Endodermal cell (in vitro differentiated cells): Measurements from ENCODE around the gene GPR107. TPM values are rescaled to one million over a fixed set of nuclear protein-coding genes. Genes with fewer than 3 reads are reported as not detected.

Source experiments
- DNase-seq: peaks from one replicate; pipeline ENCODE4 v3.0.0-alpha.2; 2017
- H3K27ac ChIP-seq: 2 replicates; pipeline ENCODE4 v1.5.1; 2013; ENCODE audit warnings: mild to moderate bottlenecking, low read depth, low read length, moderate library complexity
- H3K27me3 ChIP-seq: 2 replicates; pipeline ENCODE4 v1.6.1; 2013; ENCODE audit warnings: mild to moderate bottlenecking, low read length, moderate library complexity; ENCODE audit not compliant: insufficient read depth, control insufficient read depth, poor library complexity, severe bottlenecking
- H3K36me3 ChIP-seq: 2 replicates; pipeline ENCODE4 v1.7.0; 2013; ENCODE audit warnings: mild to moderate bottlenecking, low read length, moderate library complexity; ENCODE audit not compliant: control insufficient read depth, insufficient read depth
- H3K4me1 ChIP-seq: one replicate; pipeline ENCODE4 v1.7.0; 2013; ENCODE audit warnings: low read length; ENCODE audit not compliant: control insufficient read depth, insufficient read depth
- H3K4me3 ChIP-seq: 2 replicates; pipeline ENCODE4 v1.5.1; 2013; ENCODE audit warnings: mild to moderate bottlenecking, low read length, moderate library complexity
- H3K9ac ChIP-seq: 2 replicates; pipeline ENCODE4 v1.6.1; 2013; ENCODE audit warnings: mild to moderate bottlenecking, low read length, moderate library complexity; ENCODE audit not compliant: poor library complexity, severe bottlenecking; ENCODE audit errors: extremely low read depth
- H3K9me3 ChIP-seq: 2 replicates; pipeline ENCODE4 v1.6.1; 2013; ENCODE audit warnings: mild to moderate bottlenecking, low read length, moderate library complexity; ENCODE audit not compliant: control insufficient read depth
- H3K27ac Mint-ChIP-seq: 2 replicates; pipeline ENCODE4 v1.8.0; 2020; ENCODE audit warnings: mixed read lengths
- H3K27me3 Mint-ChIP-seq: 2 replicates; pipeline ENCODE4 v1.8.0; 2021; ENCODE audit warnings: mild to moderate bottlenecking, mixed read lengths; ENCODE audit not compliant: insufficient read depth
- H3K36me3 Mint-ChIP-seq: 2 replicates; pipeline ENCODE4 v1.8.0; 2020; ENCODE audit warnings: low read depth, mixed read lengths
- H3K4me1 Mint-ChIP-seq: 2 replicates; pipeline ENCODE4 v1.8.0; 2020; ENCODE audit warnings: mixed read lengths
- H3K4me3 Mint-ChIP-seq: 2 replicates; pipeline ENCODE4 v1.8.0; 2020; ENCODE audit warnings: mild to moderate bottlenecking, moderate library complexity, mixed read lengths
- H3K9me3 Mint-ChIP-seq: 2 replicates; pipeline ENCODE4 v1.8.0; 2020; ENCODE audit warnings: mild to moderate bottlenecking, mixed read lengths
- CTCF ChIP-seq: fragments of 200-600 bp; sonication (generic); conservative IDR thresholded peaks from 2 replicates; pipeline ENCODE4 v1.5.0; 2021; ENCODE audit warnings: antibody characterized with exemption, mild to moderate bottlenecking
- WGBS, 2 experiments: methylation state at CpG; one replicate each; pipeline versions ENCODE4 v1.1.5 to v1.1.7; 2013; ENCODE audit warnings: missing lambda C conversion rate in 2 of 2, mixed read lengths in 1 of 2; ENCODE audit not compliant: insufficient coverage in 1 of 2, insufficient read length in 1 of 2; 5-methylcytosine and 5-hydroxymethylcytosine counted together
- total RNA-seq, 2 donors: library from RNA; stranded (reverse); fragmentation: NEBNext Ultra II Directional in 1 of 2; extraction: Animal tissue kit (Norgen Biotek cat#: 25700) in 1 of 2; gene quantifications; 2 replicates in 1 of 2; 3 replicates in 1 of 2; pipeline ENCODE4 v1.2.1, GENCODE V29; 2021

The GPR107 gene
- total RNA-seq, 2 donors from 2014 or later, result 50.7 to 62.0 TPM

- H3K27me3 Mint-ChIP-seq, result no peaks in the 10 kb centered on the region
- Histone ChIP-seq H3K9ac (no peak overlapping the region), H3K27me3 (no peaks in the 10 kb centered on the region), H3K9me3 (no peaks in the 10 kb centered on the region), H3K4me1 (no peaks in the 10 kb centered on the region), H3K4me3 (no peak overlapping the region), H3K36me3 (no peaks in the 10 kb centered on the region), H3K27ac (no peak overlapping the region)
- no peak overlapping the region for H3K27ac Mint-ChIP-seq
- DNase-seq, result no peak
- TF ChIP-seq CTCF, result no peak
- no peaks in the 10 kb centered on the region for H3K9me3 Mint-ChIP-seq
- no peaks in the 10 kb centered on the region for H3K4me1 Mint-ChIP-seq
- 91 to 100% methylated on average over 1 of the region's 1 CpG for WGBS, 2 experiments
- H3K4me3 Mint-ChIP-seq, result no peak overlapping the region
- peaks cover 4% of the 10 kb centered on the region for H3K36me3 Mint-ChIP-seq
These were observed 19.1 kb upstream of the GPR107 start for GRCh38 chr9:130034570-130034969.

GRCh38 chr9:130036099-130036498, 17.6 kb upstream of the GPR107 start:
- peaks cover 3% of the 10 kb centered on the region for H3K4me1 Mint-ChIP-seq
- Histone ChIP-seq H3K27me3 (no peaks in the 10 kb centered on the region), H3K4me3 (no peak overlapping the region), H3K9ac (no peak overlapping the region), H3K4me1 (no peaks in the 10 kb centered on the region), H3K27ac (no peak overlapping the region), H3K9me3 (no peaks in the 10 kb centered on the region), H3K36me3 (no peaks in the 10 kb centered on the region)
- TF ChIP-seq CTCF, result no peak
- H3K27ac Mint-ChIP-seq, result no peak overlapping the region
- no peaks in the 10 kb centered on the region for H3K9me3 Mint-ChIP-seq
- H3K27me3 Mint-ChIP-seq, result no peaks in the 10 kb centered on the region
- H3K36me3 Mint-ChIP-seq, result peaks cover 4% of the 10 kb centered on the region
- no peak overlapping the region for H3K4me3 Mint-ChIP-seq
- no peak for DNase-seq

GRCh38 chr9:130039528-130040147, 14.1 kb upstream of the GPR107 start:
- no peak overlapping the region for H3K4me3 Mint-ChIP-seq
- no peaks in the 10 kb centered on the region for H3K9me3 Mint-ChIP-seq
- WGBS, 2 experiments, result 94 to 100% methylated on average over 4 to 6 of the region's 6 CpGs
- no peak overlapping the region for H3K4me3 ChIP-seq
- no peaks in the 10 kb centered on the region for H3K36me3 ChIP-seq
- peaks cover 5% of the 10 kb centered on the region for H3K27me3 Mint-ChIP-seq
- no peak for DNase-seq
- peaks cover 9% of the 10 kb centered on the region for H3K4me1 Mint-ChIP-seq
- no peak overlapping the region for H3K27ac ChIP-seq
- no peaks in the 10 kb centered on the region for H3K4me1 ChIP-seq
- H3K9me3 ChIP-seq, result no peaks in the 10 kb centered on the region
- no peaks in the 10 kb centered on the region for H3K27me3 ChIP-seq
- no peak overlapping the region for H3K9ac ChIP-seq
- H3K27ac Mint-ChIP-seq, result no peak overlapping the region
- H3K36me3 Mint-ChIP-seq, result peaks cover 1% of the 10 kb centered on the region
- peak; percentile 45 for TF ChIP-seq CTCF
